H1 (cell line): ENCODE data around the gene DNAJC17. TPM values are rescaled to one million over a fixed set of nuclear protein-coding genes. Genes with fewer than 3 reads are reported as not detected.

Source experiments
- CTCF ChIA-PET: fragments of 300-600 bp; sonication (Branson Sonifier 250); formaldehyde crosslinking; loops from one replicate; lab custom pipeline; 2021; ENCODE audit not compliant: partially characterized antibody; lab: Charles Lee
- POLR2A ChIA-PET: fragments of 300-600 bp; sonication (Branson Sonifier 250); formaldehyde crosslinking; loops from one replicate; lab custom pipeline; 2021; ENCODE audit warnings: inconsistent platforms; ENCODE audit not compliant: partially characterized antibody; lab: Charles Lee
- DNase-seq, 2 experiments: peaks; one replicate each; pipeline versions ENCODE4 v3.0.0 to v3.0.0-alpha.2; 2010 to 2022; ENCODE audit warnings: low spot score in 2 of 2, low read depth in 1 of 2, mixed read lengths in 1 of 2
- FAIRE-seq: peaks from 2 replicates; lab custom pipeline; 2011; peaks lifted over from hg19 to GRCh38; lab: Jason Lieb, UNC
- H2AFZ ChIP-seq: 2 replicates; pipeline ENCODE4 v1.8.1; 2012; ENCODE audit warnings: low read length, inconsistent platforms
- H2AK5ac ChIP-seq: 2 replicates; pipeline ENCODE4 v1.6.1; 2013; ENCODE audit warnings: low read depth, low read length
- H2BK120ac ChIP-seq: replicated peaks from 2 replicates; pipeline ENCODE3; 2013; ENCODE audit warnings: low read depth, low read length, inconsistent platforms
- H2BK12ac ChIP-seq: 2 replicates; pipeline ENCODE4 v1.6.1; 2013; ENCODE audit warnings: low read depth, low read length
- H2BK15ac ChIP-seq: 2 replicates; pipeline ENCODE4 v1.6.1; 2013; ENCODE audit warnings: low read length
- H2BK20ac ChIP-seq: 2 replicates; pipeline ENCODE4 v1.6.1; 2013; ENCODE audit warnings: low read length
- H2BK5ac ChIP-seq: 2 replicates; pipeline ENCODE4 v1.6.1; 2013; ENCODE audit warnings: low read depth, low read length
- H3K14ac ChIP-seq: 2 replicates; pipeline ENCODE4 v1.6.1; 2013; ENCODE audit warnings: inconsistent platforms; ENCODE audit not compliant: insufficient read length
- H3K18ac ChIP-seq: 2 replicates; pipeline ENCODE4 v1.6.1; 2013; ENCODE audit warnings: low read length; ENCODE audit errors: extremely low read depth
- H3K23ac ChIP-seq: 2 replicates; pipeline ENCODE4 v1.6.1; 2013; ENCODE audit warnings: inconsistent platforms; ENCODE audit not compliant: insufficient read length
- H3K23me2 ChIP-seq: 2 replicates; pipeline ENCODE4 v1.6.1; 2013; ENCODE audit warnings: low read depth, low read length
- H3K27ac ChIP-seq: 2 replicates; pipeline ENCODE4 v1.6.1; 2011; ENCODE audit warnings: low read depth, low read length, inconsistent platforms
- H3K27me3 ChIP-seq, 4 experiments: replicated peaks in 1 of 4; 1 replicate in 1 of 4; 2 replicates in 3 of 4; pipeline versions ENCODE4 v1.6.1 to v1.8.1; 2011 to 2013; ENCODE audit warnings: low read length in 3 of 4, mild to moderate bottlenecking in 3 of 4, inconsistent platforms in 2 of 4, mixed read lengths in 2 of 4, moderate library complexity in 1 of 4; ENCODE audit not compliant: control insufficient read depth in 3 of 4, insufficient read depth in 3 of 4; ENCODE audit errors: extremely low read depth in 1 of 4
- H3K36me3 ChIP-seq, 4 experiments: 2 replicates each; pipeline versions ENCODE4 v1.6.1 to v1.8.1; 2011 to 2013; ENCODE audit warnings: mild to moderate bottlenecking in 4 of 4, low read length in 3 of 4, moderate library complexity in 2 of 4, control low read depth in 1 of 4, inconsistent platforms in 1 of 4; ENCODE audit not compliant: insufficient read depth in 4 of 4, control insufficient read depth in 2 of 4
- H3K4ac ChIP-seq: replicated peaks from 2 replicates; pipeline ENCODE3; 2013; ENCODE audit warnings: low read length, low read depth, mixed read lengths, inconsistent platforms; ENCODE audit not compliant: insufficient read length
- H3K4me1 ChIP-seq, 4 experiments: replicated peaks in 1 of 4; 1 replicate in 1 of 4; 2 replicates in 3 of 4; pipeline versions ENCODE4 v1.6.1 to v1.8.1; 2011 to 2013; ENCODE audit warnings: low read length in 3 of 4, inconsistent platforms in 2 of 4, mixed read lengths in 1 of 4; ENCODE audit not compliant: insufficient read depth in 4 of 4, control insufficient read depth in 3 of 4
- H3K4me2 ChIP-seq, 2 experiments: 2 replicates each; pipeline versions ENCODE4 v1.6.1 to v1.8.1; 2011 to 2013; ENCODE audit warnings: low read depth in 2 of 2, low read length in 2 of 2, control low read depth in 1 of 2, inconsistent platforms in 1 of 2, mild to moderate bottlenecking in 1 of 2; ENCODE audit not compliant: insufficient read depth in 1 of 2
- H3K4me3 ChIP-seq, 4 experiments: fragments of 200-600, 300-600 bp in 1 of 4; sonication (generic), shearing (Covaris generic), sonication (Bioruptor Twin) in 1 of 4; 2 replicates each; pipeline versions ENCODE4 v1.5.1 to v1.8.1; 2011 to 2016; ENCODE audit warnings: low read length in 4 of 4, low read depth in 3 of 4, control low read depth in 2 of 4, inconsistent platforms in 2 of 4, mild to moderate bottlenecking in 2 of 4, mixed read lengths in 1 of 4, moderate library complexity in 1 of 4; ENCODE audit not compliant: insufficient read depth in 2 of 4; ENCODE audit errors: extremely low read depth in 1 of 4
- H3K56ac ChIP-seq: replicated peaks from 2 replicates; pipeline ENCODE3; 2013; ENCODE audit warnings: low read depth, mild to moderate bottlenecking, mixed read lengths, low read length, inconsistent platforms; ENCODE audit not compliant: insufficient read length
- H3K79me1 ChIP-seq: 2 replicates; pipeline ENCODE4 v1.6.1; 2013; ENCODE audit warnings: low read depth, low read length, control low read depth
- H3K79me2 ChIP-seq, 2 experiments: 2 replicates each; pipeline versions ENCODE4 v1.6.1 to v1.8.1; 2012 to 2013; ENCODE audit warnings: low read length in 2 of 2, mild to moderate bottlenecking in 2 of 2, inconsistent platforms in 1 of 2; ENCODE audit not compliant: insufficient read depth in 2 of 2, control insufficient read depth in 1 of 2
- H3K9ac ChIP-seq, 4 experiments: replicated peaks in 1 of 4; 1 replicate in 1 of 4; 2 replicates in 3 of 4; pipeline versions ENCODE4 v1.6.1 to v1.8.1; 2011 to 2013; ENCODE audit warnings: low read depth in 3 of 4, low read length in 3 of 4, control low read depth in 2 of 4, mild to moderate bottlenecking in 2 of 4, moderate library complexity in 2 of 4, inconsistent platforms in 1 of 4; ENCODE audit errors: extremely low read depth in 1 of 4
- H3K9me3 ChIP-seq, 2 experiments: 2 replicates each; pipeline versions ENCODE4 v1.6.1 to v1.8.1; 2012 to 2013; ENCODE audit warnings: mild to moderate bottlenecking in 2 of 2, moderate library complexity in 2 of 2, control low read depth in 1 of 2, inconsistent platforms in 1 of 2, low read depth in 1 of 2, low read length in 1 of 2, mixed read lengths in 1 of 2; ENCODE audit not compliant: insufficient read depth in 2 of 2
- H4K20me1 ChIP-seq, 2 experiments: replicated peaks in 1 of 2; 2 replicates each; pipeline versions ENCODE3 to v1.8.1; 2011 to 2013; ENCODE audit warnings: inconsistent platforms in 2 of 2, low read length in 2 of 2, mild to moderate bottlenecking in 1 of 2; ENCODE audit not compliant: insufficient read depth in 2 of 2, control insufficient read depth in 1 of 2
- H4K5ac ChIP-seq: 2 replicates; pipeline ENCODE4 v1.6.1; 2013; ENCODE audit warnings: low read length, low read depth, mixed read lengths, inconsistent platforms; ENCODE audit not compliant: insufficient read length
- H4K8ac ChIP-seq: 2 replicates; pipeline ENCODE4 v1.8.0; 2013; ENCODE audit warnings: mild to moderate bottlenecking, moderate library complexity, low read length, inconsistent platforms; ENCODE audit not compliant: insufficient read depth; ENCODE audit errors: extremely low read depth
- H4K91ac ChIP-seq: replicated peaks from 2 replicates; pipeline ENCODE3; 2013; ENCODE audit warnings: low read length, mixed read lengths, inconsistent platforms; ENCODE audit not compliant: insufficient read length
- CHD1 ChIP-seq: IDR thresholded peaks from 2 replicates; pipeline ENCODE4 v1.6.1; 2012; ENCODE audit warnings: low read depth, low read length, improper control_type of control experiment
- CREB1 ChIP-seq: IDR thresholded peaks from 2 replicates; pipeline ENCODE4 v1.6.1; 2012; ENCODE audit warnings: inconsistent platforms
- EZH2 ChIP-seq: fragments of 200-600 bp; sonication (generic); IDR thresholded peaks from 2 replicates; pipeline ENCODE4 v1.7.1; 2012; ENCODE audit warnings: low read depth, mild to moderate bottlenecking, moderate library complexity, low read length, inconsistent platforms; ENCODE audit not compliant: severe bottlenecking
- GABPA ChIP-seq: IDR thresholded peaks from 2 replicates; pipeline ENCODE4 v1.6.1; 2011; ENCODE audit warnings: mild to moderate bottlenecking, low read length, moderate library complexity, borderline replicate concordance; ENCODE audit not compliant: insufficient read depth
- MAFK ChIP-seq: IDR thresholded peaks from 2 replicates; pipeline ENCODE4 v1.6.1; 2012; ENCODE audit warnings: low read depth, mild to moderate bottlenecking, improper control_type of control experiment, low read length
- NANOG ChIP-seq: IDR thresholded peaks from 2 replicates; pipeline ENCODE4 v1.6.1; 2011; ENCODE audit warnings: low read length, low read depth, mild to moderate bottlenecking, inconsistent platforms; ENCODE audit not compliant: insufficient read depth, poor library complexity, severe bottlenecking
- NRF1 ChIP-seq: IDR thresholded peaks from 2 replicates; pipeline ENCODE4 v1.6.1; 2011; ENCODE audit warnings: mild to moderate bottlenecking, low read depth, low read length, improper control_type of control experiment
- POU5F1 ChIP-seq: IDR thresholded peaks from 2 replicates; pipeline ENCODE4 v1.6.1; 2011; ENCODE audit warnings: low read depth, mild to moderate bottlenecking, low read length, moderate library complexity
- SP2 ChIP-seq: IDR thresholded peaks from 2 replicates; pipeline ENCODE4 v1.6.1; 2012; ENCODE audit warnings: mild to moderate bottlenecking, low read length, inconsistent platforms
- TAF1 ChIP-seq: IDR thresholded peaks from 2 replicates; pipeline ENCODE4 v1.6.1; 2011; ENCODE audit warnings: mild to moderate bottlenecking, low read depth, low read length
- TBP ChIP-seq: IDR thresholded peaks from 2 replicates; pipeline ENCODE4 v1.6.1; 2011; ENCODE audit warnings: low read depth, low read length, improper control_type of control experiment
- TEAD4 ChIP-seq: IDR thresholded peaks from 2 replicates; pipeline ENCODE4 v1.6.1; 2012; ENCODE audit warnings: low read depth, low read length, inconsistent platforms, mixed read lengths
- YY1 ChIP-seq: IDR thresholded peaks from 2 replicates; pipeline ENCODE4 v1.6.1; 2011; ENCODE audit warnings: low read depth, mild to moderate bottlenecking, low read length
- ZNF274 ChIP-seq: IDR thresholded peaks from 2 replicates; pipeline ENCODE4 v1.7.0; 2012; ENCODE audit warnings: low read length, borderline replicate concordance; ENCODE audit errors: extremely low read depth
- WGBS, 2 experiments: shearing (Covaris generic) in 1 of 2; methylation state at CpG; one replicate each; pipeline versions ENCODE4 v1.1.6 to v1.1.7; 2013 to 2015; ENCODE audit warnings: low lambda C conversion rate in 2 of 2, mixed read lengths in 2 of 2, inconsistent platforms in 1 of 2, low coverage in 1 of 2, missing lambda C conversion rate in 1 of 2; ENCODE audit not compliant: insufficient replicate concordance in 2 of 2, insufficient coverage in 1 of 2, insufficient read length in 1 of 2; ENCODE audit errors: extremely low coverage in 1 of 2, missing lambda C conversion rate in 1 of 2; 5-methylcytosine and 5-hydroxymethylcytosine counted together
- polyA plus RNA-seq, 7 experiments: library from polyadenylated mRNA; depleted of rRNA in 3 of 7; stranded (reverse) in 5 of 7; unstranded in 2 of 7; fragments of >200 nt in 5 of 7; fragments of 200-250 nt in 2 of 7; gene quantifications; 1 replicate in 5 of 7; 2 replicates in 1 of 7; 4 replicates in 1 of 7; pipeline versions ENCODE4 v1.2.1 to v1.2.3, GENCODE V29; 2011 to 2013; ENCODE audit warnings: missing spikeins in 2 of 7, mixed read lengths in 2 of 7
- total RNA-seq: library from RNA; stranded (reverse); fragmentation: NEBNext Ultra II Directional; extraction: Animal tissue kit (Norgen Biotek cat#: 25700); gene quantifications from 2 replicates; pipeline ENCODE4 v1.2.1, GENCODE V29; 2021

The DNAJC17 gene
- total and polyA plus RNA-seq, 2 of the 8 experiments (the other 6 are each of a cell fraction or from before 2014, with no cell fraction given): 39.5 to 45.4 TPM

GRCh38 chr15:40815042-40815698, 7.9 kb upstream of the DNAJC17 start:
- DNase-seq (no peak), FAIRE-seq (no peak)
- H4K8ac ChIP-seq: no peak overlapping the region
- no peak overlapping the region for H2BK15ac ChIP-seq
- H4K91ac ChIP-seq: no peak overlapping the region
- H2BK12ac ChIP-seq: no peak overlapping the region
- no peak overlapping the region for H3K18ac ChIP-seq
- no peak overlapping the region for H3K14ac ChIP-seq
- H3K36me3 ChIP-seq: peaks cover 0 to 2% (median 0%) of the 10 kb centered on the region in 4 experiments; a peak in 1 of 8 replicates
- no peak overlapping the region for H3K9ac ChIP-seq
- ChIA-PET POLR2A (interaction anchor here (1.2 kb wide), 1 partner anchor 42 kb away, joined by 3 read pairs; no protein-coding TSS in a partner anchor), CTCF (interaction anchor here (0.6 to 2.7 kb wide), 13 partner anchors 11 to 107 kb away, joined by 3 to 7 read pairs (median 4); partner anchors contain the start of gene VPS18)
- H3K4me3 ChIP-seq: no peak overlapping the region
- no peak overlapping the region for H2AFZ ChIP-seq
- no peak overlapping the region for H4K5ac ChIP-seq
- no peak overlapping the region; the same call in 1 of the 2 replicates for H2BK5ac ChIP-seq
- no peaks in the 10 kb centered on the region for H3K23me2 ChIP-seq
- no peak overlapping the region for H2BK20ac ChIP-seq
- H3K27me3 ChIP-seq: no peaks in the 10 kb centered on the region
- no peak overlapping the region for H3K4me2 ChIP-seq
- no peak overlapping the region for H3K27ac ChIP-seq
- H3K23ac ChIP-seq: no peak overlapping the region
- H3K4ac ChIP-seq: no peak overlapping the region
- no peaks in the 10 kb centered on the region for H3K9me3 ChIP-seq
- no peak overlapping the region for H2BK120ac ChIP-seq
- 77% methylated on average over 4 of the region's 4 CpGs; no CpG with 5 or more reads in 1 of the 2 experiments for WGBS, 2 experiments
- no peaks in the 10 kb centered on the region for H3K4me1 ChIP-seq
- no peak overlapping the region for H3K56ac ChIP-seq
- no peaks in the 10 kb centered on the region for H4K20me1 ChIP-seq
- no peak overlapping the region for H2AK5ac ChIP-seq
- H3K79me2 ChIP-seq: no peaks in the 10 kb centered on the region
- no peaks in the 10 kb centered on the region for H3K79me1 ChIP-seq
- TF ChIP-seq TEAD4: no peak
- TF ChIP-seq CHD1: no peak
- TF ChIP-seq MAFK: no peak
- no peak for TF ChIP-seq ZNF274
- no peak for TF ChIP-seq CREB1
- no peak for TF ChIP-seq TAF1
- no peak for TF ChIP-seq POU5F1
- no peak for TF ChIP-seq TBP
- TF ChIP-seq SP2: no peak
- no peak for TF ChIP-seq YY1
- TF ChIP-seq NANOG: no peak
- no peak for TF ChIP-seq GABPA
- TF ChIP-seq NRF1: no peak
- no peak for TF ChIP-seq EZH2
